ENCODE measurements around the gene PRCP. TPM values are rescaled to one million over a fixed set of nuclear protein-coding genes. Genes with fewer than 3 reads are reported as not detected.

The PRCP gene
- total RNA-seq, 1 donor from 2014 or later = 445 TPM

- no peak for DNase-seq (ENCODE audit: low spot score)
- Mint-ChIP-seq H3K27me3 (ENCODE audit: unreplicated experiment) (no peaks in the 10 kb centered on the region), H3K4me3 (ENCODE audit: unreplicated experiment) (no peak overlapping the region), H3K36me3 (ENCODE audit: low read depth, unreplicated experiment) (no peaks in the 10 kb centered on the region), H3K9me3 (ENCODE audit: unreplicated experiment) (no peaks in the 10 kb centered on the region), H3K4me1 (ENCODE audit: unreplicated experiment) (no peaks in the 10 kb centered on the region), H3K27ac (ENCODE audit: unreplicated experiment) (no peak overlapping the region)
- no peak for TF ChIP-seq CTCF (IDR thresholded peaks at IDR 0.05; ENCODE audit: unreplicated experiment)
Measured at GRCh38 chr11:82845356-82846353, 54.6 kb downstream of the PRCP start.

DNA sequence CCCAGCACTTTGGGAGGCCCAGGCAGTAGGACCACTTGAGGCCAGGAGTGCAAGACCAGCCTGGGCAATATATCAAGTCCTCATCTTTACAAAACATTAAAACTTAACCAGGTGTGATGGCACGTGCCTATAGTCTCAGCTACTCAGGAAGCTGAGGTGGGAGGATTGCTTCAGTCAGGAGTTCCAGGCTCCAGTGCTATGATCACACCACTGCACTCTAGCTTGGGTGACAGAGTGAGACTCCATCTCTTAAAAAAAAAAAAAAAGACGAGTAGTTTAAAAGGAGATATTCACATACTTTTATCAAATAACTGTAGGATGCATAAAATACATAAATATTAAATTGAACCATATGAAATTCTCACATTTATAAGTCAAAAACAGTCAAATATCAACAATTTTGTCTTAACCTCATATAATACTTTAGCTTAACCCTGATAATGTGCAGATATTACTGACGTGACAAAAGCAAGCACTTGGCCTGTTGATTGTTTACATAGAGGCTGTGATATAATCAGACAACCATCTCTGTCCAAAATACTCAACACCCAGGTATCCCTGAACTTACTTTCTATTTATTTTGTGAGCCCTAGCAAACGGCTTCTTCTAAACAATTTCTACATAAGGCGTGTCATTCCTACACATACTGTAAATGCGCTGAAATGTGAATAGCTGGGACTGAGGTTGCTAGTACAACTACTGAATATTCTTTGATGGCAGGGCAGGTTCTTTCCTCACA is 57.0 kb downstream of the PRCP start:
- no peak for TF ChIP-seq CTCF (IDR thresholded peaks at IDR 0.05; ENCODE audit: unreplicated experiment)
- H3K36me3 Mint-ChIP-seq (ENCODE audit: low read depth, unreplicated experiment) = peaks cover 3% of the 10 kb centered on the region
- H3K27ac Mint-ChIP-seq (ENCODE audit: unreplicated experiment) = no peak overlapping the region
- no peaks in the 10 kb centered on the region for H3K9me3 Mint-ChIP-seq (ENCODE audit: unreplicated experiment)
- H3K27me3 Mint-ChIP-seq (ENCODE audit: unreplicated experiment) = no peaks in the 10 kb centered on the region
- DNase-seq (ENCODE audit: low spot score) = no peak
- no peak overlapping the region for H3K4me3 Mint-ChIP-seq (ENCODE audit: unreplicated experiment)
- no peaks in the 10 kb centered on the region for H3K4me1 Mint-ChIP-seq (ENCODE audit: unreplicated experiment)

- DNase-seq (ENCODE audit: low spot score) = no peak
- no peak overlapping the region for H3K27ac Mint-ChIP-seq (ENCODE audit: unreplicated experiment)
- no peaks in the 10 kb centered on the region for H3K27me3 Mint-ChIP-seq (ENCODE audit: unreplicated experiment)
- no peaks in the 10 kb centered on the region for H3K4me1 Mint-ChIP-seq (ENCODE audit: unreplicated experiment)
- peaks cover 5% of the 10 kb centered on the region for H3K36me3 Mint-ChIP-seq (ENCODE audit: low read depth, unreplicated experiment)
- H3K4me3 Mint-ChIP-seq (ENCODE audit: unreplicated experiment) = no peak overlapping the region
- H3K9me3 Mint-ChIP-seq (ENCODE audit: unreplicated experiment) = no peaks in the 10 kb centered on the region
- no peak for TF ChIP-seq CTCF (IDR thresholded peaks at IDR 0.05; ENCODE audit: unreplicated experiment)
Measured at GRCh38 chr11:82842019-82842418, 58.2 kb downstream of the PRCP start.

- Mint-ChIP-seq H3K4me3 (ENCODE audit: unreplicated experiment) (no peak overlapping the region), H3K27me3 (ENCODE audit: unreplicated experiment) (peaks cover 5% of the 10 kb centered on the region)
- TF ChIP-seq CTCF (IDR thresholded peaks at IDR 0.05; ENCODE audit: unreplicated experiment) = no peak
Measured at GRCh38 chr11:82837650-82838049, 62.6 kb downstream of the PRCP start.

More at GRCh38 chr11:82837650-82838049, 62.6 kb downstream of the PRCP start:
- Mint-ChIP-seq H3K9me3 (ENCODE audit: unreplicated experiment) (no peaks in the 10 kb centered on the region), H3K27ac (ENCODE audit: unreplicated experiment) (no peak overlapping the region), H3K36me3 (ENCODE audit: low read depth, unreplicated experiment) (peaks cover 29% of the 10 kb centered on the region), H3K4me1 (ENCODE audit: unreplicated experiment) (no peaks in the 10 kb centered on the region)
- DNase-seq (ENCODE audit: low spot score) = no peak
